Cerebellar cortex (tissue), 1 donor: ENCODE data around the gene TUBA4A.
A peak's percentile ranks its signal among the peaks of the same experiment; 100 is the strongest.
"Not testable (repeated sequence)": the region's sequence is repeated elsewhere in the genome, so short reads cannot be mapped to it uniquely, and the experiment has no call there.

Experiments used
- DNase-seq: peaks from one replicate; pipeline ENCODE4 v3.0.0-alpha.2; 2015; ENCODE audit warnings: low spot score

TUBA4A gene

DNA sequence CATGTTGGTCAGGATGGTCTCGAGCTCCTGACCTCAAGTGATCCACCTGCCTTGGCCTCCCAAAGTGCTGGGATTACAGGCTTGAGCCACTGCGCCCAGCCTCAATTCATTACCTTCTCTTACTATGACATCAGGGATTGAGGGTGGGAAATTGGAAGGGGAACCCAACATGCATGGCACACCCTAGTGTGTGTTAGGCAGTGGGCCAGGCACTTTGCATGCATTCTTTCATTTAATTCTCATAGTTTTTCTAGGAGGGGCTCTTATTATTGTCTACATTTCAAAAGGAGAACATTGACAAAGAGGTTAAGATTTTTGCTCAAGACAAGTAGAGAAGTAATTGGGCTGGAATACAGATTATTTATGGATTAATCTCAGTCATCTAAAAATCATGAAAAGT, 14.6 kb upstream of the TUBA4A start:
- no peak for DNase-seq

DNA sequence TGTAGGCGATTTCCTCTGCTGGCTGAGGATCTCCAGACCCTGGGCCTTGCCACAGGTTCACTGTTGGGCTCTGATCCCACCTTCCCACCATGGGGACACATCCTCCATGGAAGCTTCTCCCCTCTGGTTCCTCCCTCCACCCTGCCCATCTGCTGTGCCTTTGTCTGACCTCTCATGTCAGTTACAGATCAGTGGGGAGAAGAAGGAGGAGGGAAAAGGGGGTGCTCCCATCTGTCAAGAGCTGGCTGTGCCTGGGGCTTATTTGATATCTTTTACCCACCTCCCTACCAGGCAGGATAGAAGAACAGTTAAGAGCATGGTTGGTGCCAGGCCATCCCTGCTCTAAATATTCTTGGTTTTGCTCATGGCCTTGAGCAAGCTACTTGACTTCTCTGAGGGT, 13.2 kb upstream of the TUBA4A start:
- no peak for DNase-seq

DNA sequence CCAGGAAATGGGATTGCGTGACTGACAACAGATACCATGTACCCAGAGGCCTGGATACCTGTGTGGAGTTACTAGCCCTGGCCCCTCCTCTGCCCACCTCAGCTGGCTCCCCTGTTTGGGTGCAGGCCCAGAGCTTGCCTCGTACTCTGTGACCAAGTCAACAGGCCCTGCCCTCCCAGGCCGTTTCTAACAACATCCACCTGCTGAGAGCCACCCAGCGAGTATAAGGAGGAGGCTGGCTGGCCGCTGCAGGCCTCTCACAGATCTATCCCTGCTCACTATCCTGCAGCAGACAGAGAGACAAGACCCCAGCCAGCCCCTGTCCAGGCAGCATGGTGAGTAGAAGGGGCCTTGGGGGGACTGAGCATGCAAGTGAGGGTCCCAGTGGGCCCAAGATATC, 12.5 kb upstream of the TUBA4A start:
- DNase-seq, result no peak

DNA sequence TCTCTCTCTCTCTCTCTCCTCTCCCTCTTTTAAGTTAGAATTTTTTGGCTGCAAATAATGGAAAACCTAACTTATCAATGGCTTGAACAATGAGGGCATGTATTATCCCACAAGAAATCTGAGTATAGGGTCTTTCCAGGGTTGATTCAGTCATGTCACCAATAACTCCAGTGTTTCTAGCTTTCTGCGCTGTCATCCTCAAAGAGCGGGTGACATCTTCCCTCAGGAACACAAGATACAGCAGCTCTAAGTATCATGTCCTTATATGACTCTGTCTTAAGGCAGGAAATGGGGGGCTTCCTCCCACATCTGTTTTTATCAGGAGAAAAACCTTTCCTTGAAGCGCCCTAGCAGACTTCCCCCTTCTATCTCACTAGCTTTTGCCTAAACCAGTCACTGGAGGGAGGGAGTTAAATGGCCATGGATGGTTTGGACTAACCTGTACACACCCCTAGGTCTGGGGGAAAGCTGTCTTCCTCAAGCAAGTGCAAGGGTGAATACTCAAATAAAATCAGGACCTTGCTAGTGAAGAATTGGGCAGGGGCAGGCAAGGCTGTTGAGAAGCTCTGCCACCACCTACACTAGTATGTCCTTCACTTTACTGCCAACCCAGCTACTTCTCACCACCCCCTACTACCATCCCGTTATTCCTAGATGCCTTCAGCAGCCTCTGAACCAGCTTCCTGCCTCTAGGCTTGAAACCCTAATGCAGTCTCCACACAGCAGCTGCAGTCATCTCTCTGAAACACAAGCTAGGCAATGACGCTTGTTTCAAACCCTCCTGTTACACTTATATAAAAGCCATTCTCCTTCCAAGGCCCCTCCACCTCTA, 7.5 kb upstream of the TUBA4A start:
- no peak for DNase-seq

DNA sequence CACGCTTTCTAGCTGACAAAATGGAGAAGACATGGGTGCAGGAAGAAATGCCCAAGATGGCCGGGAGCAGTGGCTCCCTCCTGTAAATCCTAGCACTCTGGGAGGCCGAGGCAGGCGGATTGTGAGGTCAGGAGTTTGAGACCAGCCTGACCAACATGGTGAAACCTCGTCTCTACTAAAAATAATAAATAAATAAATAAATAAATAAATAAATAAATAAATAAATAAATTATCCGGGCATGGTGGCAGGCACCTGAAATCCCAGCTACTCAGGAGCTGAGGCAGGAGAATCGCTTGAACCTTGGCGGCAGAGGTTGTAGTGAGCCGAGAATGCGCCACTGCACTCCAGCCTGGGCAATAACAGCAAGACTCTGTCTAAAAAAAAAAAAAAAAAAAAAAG, 5.2 kb upstream of the TUBA4A start:
- DNase-seq, result not testable (repeated sequence)

DNA sequence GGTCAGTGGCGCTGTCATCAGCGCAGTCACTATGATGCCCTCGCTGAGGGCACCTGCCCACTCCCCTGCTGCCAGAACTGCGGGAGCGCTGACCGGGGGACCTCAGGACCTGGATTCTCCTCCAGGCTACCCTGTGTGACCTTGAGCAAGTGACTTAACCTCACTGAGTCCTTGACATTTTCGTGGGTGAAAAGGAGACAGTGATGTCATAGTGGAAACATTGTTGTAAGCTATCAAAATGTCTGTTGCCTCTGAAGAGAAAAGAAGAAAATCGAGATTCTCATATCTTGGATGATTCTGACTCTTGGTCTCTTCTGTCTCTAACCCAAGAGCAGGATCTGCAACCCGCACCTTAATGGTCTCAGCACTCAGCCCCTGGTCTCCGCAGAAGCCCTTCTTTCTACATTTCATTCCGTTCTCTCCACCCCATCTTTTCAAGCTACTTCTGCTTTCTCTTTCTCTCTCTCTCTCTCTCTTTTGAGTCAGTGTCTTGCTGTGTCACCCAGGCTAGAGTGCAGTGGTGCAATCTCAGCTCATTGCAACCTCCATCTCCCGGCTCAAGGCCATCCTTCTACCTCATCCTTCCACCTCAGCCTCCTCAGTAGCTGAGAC, 978 bp upstream of the TUBA4A start:
- peak; percentile 21 for DNase-seq

DNA sequence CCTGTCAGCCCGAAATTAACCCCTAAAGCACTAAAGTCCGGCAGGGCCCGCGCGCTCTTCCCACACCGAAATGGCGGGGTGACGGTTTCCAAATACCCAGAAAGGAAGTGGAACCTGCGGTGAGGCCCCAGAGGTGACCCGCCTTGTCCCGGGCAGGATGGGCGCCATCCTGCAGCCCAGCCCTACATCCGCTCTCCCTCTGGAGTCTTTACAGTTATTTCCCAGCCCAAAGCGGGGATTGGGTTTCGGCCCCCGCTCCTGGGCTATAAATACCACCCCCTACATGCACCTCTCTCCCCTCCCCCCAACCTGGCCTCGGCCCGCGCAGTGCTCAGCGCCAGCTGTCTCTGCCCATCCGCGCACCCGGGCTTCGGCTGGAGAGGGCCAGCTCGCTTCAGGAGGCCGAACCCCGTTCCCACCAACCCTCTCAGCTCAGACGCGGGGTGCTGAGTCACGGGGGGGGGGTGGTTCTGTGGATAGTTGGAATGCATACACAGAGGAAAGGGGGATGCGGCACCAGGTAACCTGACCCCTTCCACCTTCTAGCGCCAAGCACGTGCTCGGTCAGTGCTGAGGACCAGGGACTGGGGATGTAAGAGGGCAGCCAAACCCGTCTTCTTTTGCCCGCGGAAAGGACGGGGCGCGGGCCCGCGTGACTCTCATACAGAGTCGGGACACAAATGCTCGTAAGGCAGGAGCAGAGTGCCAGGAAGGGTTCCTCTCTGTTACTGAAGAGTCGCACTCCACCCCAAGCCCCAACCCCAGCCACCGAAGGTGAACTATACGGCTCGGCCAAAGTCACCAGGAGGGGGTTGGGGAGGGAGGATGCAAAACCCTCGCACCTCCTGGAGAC, 592 bp downstream of the TUBA4A start, which contains the start of gene TUBA4B:
TSS of gene TUBA4B (plus strand) at position 344 of the 853 bp plus-strand sequence. CDS start at position 509, 165 bp downstream.
- peak; percentile 44 for DNase-seq

DNA sequence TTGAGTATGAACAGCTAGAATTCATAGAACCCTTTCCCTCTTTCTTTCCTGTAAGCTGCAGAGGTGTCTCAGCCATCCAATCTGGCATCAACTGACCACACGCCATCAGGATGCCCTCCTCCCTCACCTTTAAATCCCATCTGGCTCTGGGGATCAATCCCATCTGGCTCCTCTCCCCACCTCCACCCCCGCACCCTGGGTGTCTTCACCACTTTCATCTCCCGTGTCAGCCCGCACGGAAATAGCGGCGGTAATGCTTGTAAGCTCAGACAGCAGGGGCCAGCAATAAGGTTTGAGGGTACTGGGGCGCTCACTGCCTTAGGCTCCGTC, 1.2 kb downstream of the TUBA4A start:
- no peak for DNase-seq

DNA sequence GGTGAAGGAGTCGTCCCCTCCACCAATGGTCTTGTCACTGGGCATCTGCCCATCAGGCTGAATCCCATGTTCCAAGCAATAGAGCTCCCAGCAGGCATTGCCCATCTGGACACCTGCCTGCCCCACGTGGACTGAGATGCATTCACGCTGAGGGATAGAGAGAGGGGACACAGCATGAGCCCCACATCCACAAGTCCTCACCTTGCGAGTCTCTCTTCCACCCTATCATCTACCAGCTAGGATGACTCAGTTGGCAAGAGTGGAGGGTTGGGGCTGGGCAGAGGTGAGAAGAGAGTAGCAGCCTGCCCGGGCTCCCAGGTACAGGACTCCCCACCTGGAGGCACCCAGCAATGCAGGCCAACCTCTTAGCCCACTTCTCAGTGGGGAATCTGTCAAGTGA, 1.6 kb downstream of the TUBA4A start:
- peak; percentile 46 for DNase-seq

DNA sequence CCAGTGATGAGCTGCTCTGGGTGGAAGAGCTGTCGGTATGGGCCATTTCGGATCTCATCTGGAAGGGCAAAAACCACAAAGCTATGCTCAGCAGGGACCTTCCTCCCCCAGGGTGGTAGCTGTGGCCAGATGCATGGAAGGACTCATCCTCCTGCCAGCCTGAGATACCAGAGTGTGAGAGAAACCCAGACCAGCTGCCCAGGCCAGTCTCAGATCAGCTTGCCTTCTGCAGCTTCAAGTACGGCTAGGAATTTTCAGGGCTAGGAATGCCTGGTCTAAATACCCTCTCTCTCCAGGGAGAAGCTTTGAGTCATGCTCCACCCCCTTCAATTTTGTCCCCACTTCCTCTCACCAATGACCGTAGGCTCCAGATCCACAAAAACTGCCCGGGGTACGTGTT, 2.1 kb downstream of the TUBA4A start:
- no peak for DNase-seq

DNA sequence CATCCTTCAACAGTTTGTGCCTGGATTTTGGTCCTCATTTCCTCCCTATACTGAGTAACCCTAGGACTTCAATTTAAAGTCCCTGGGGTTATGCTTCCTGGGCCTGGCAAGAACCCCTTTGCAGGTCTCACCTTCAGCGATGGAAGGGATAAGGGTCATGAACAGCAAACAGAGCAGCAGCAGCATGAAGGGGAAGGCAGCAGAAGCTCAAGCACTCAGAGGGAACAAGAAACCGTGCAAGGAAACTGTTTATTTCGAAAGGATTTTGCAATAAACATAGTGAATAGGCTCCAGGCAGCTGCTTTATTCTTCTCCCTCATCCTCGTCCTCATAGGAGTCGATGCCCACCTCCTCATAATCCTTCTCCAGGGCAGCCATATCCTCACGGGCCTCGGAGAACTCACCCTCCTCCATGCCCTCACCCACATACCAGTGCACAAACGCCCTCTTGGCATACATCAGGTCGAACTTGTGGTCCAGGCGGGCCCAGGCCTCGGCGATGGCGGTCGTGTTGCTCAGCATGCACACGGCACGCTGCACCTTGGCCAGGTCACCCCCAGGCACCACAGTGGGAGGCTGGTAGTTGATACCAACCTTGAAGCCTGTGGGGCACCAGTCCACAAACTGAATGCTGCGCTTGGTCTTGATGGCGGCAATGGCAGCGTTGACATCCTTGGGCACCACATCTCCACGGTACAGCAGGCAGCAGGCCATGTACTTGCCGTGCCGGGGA, 3.5 kb downstream of the TUBA4A start:
- no peak for DNase-seq

DNA sequence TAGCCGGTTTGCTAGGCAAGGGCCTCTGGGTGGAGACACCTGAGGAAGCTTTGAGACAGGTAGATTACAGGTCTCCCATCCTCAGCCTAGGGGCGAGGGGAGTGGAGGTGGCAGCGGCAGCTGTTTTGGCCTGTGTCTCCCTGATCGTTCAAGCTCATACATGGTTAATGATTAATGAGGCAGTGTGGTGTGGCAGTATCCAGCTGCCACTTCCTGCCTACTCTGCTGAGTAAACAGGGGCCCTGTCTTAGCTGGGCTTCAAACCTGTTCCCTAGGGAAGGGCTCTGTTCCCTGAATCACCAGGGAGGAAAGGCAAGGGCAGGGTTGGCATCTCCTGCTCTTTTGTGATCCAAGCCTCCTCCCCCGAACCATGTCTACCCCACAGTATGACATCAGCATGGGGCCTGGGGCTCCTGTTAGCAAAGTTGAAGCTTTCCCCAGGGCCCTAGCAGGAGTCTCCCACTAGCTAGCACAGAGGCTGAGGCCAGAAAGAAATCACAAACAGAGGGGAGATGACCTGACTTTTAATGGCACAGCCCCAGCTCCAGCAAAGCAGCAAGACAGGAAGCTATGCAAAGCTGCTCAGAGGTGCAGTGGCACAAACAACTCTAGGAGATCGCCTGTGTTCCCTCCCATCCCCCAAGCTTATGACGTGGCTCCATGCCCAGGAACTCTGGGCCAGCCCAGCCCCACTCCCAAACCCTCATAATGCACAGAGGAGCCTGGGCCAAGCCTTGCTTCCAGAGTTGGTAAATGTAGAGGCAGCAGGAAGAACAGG, 4.3 kb downstream of the TUBA4A start:
- DNase-seq, result peak; percentile 26

DNA sequence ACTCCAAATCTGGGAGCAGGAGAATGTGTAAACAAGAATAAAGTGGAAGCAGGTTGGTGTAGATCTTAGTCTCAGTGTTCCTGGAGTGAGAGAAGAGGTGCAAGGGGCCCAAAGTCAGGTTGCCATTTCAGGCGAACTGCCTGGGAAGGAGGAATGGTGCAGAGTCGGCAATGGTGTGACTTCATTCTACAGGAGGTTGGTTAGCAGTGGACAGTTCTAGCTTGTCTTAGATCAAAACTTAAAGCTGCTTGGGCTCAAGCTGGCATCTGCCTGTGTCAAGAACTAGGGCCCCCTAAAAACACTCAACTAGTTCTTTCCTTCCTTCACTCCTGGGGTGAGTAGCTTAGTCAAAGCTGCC, 4.9 kb downstream of the TUBA4A start:
- no peak for DNase-seq

DNA sequence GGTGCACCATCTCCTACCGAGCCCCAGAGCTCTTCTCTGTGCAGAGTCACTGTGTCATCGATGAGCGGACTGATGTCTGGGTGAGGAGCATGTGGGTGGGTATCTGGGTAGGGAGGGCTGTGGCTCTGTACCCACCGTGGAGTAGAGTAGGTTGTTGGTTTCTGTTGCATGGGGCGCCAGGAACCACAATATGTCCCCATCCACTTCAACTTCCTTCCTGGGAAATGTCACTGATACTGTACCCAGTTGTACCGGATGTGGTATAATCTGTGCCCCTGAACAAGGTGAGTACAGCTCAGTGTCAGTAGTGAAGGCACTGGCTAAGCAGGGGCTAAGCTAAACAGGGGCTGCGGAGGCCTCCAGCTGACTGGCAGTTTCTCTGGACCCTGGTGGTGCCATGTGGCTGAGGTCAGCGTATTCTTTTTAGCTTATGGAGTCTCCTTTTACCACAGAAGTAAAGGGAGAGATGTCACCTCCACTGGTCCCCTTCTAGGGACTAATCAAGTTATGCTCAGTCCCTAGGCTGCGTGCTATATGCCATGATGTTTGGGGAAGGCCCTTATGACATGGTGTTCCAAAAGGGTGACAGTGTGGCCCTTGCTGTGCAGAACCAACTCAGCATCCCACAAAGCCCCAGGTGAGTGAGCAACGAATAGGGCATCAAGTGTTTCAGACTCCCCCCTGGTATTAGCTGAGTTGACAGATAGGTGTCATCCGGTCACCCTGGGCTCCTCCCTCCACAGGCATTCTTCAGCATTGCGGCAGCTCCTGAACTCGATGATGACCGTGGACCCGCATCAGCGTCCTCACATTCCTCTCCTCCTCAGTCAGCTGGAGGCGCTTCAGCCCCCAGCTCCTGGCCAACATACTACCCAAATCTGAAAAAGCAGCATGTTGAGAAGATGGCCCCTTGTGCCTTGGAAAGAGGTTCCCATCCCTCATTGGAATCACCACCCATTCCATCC, 5.8 kb downstream of the TUBA4A start:
- DNase-seq, result no peak

DNA sequence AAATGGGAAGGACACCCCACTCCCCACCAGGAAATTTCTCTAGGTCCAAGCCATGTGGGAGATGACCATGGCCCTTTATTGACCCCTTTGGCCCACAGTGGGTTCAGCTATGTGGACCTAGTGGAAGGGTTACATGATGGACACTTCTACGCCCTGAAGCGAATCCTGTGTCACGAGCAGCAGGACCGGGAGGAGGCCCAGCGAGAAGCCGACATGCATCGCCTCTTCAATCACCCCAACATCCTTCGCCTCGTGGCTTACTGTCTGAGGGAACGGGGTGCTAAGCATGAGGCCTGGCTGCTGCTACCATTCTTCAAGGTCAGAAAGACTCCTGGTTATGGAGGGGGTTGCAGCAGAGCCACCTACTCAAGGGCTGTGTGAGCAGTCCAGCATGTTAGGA, 7.2 kb downstream of the TUBA4A start:
- no peak for DNase-seq

DNA sequence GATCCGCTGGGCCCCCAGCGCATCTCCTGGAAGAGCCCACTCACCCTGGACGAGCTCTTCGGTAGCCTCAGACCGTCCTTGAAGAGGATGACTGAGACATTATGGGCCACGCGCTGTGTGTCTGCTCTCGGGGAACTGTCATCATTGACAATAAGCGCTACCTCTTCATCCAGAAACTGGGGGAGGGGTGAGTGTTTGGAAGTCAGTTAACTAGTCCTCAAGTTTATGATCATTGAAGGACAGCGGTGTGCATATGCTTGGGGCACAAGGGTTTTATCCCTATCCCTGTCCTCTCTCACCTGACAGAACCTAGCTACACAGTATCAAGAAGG, 7.9 kb downstream of the TUBA4A start:
- no peak for DNase-seq

DNA sequence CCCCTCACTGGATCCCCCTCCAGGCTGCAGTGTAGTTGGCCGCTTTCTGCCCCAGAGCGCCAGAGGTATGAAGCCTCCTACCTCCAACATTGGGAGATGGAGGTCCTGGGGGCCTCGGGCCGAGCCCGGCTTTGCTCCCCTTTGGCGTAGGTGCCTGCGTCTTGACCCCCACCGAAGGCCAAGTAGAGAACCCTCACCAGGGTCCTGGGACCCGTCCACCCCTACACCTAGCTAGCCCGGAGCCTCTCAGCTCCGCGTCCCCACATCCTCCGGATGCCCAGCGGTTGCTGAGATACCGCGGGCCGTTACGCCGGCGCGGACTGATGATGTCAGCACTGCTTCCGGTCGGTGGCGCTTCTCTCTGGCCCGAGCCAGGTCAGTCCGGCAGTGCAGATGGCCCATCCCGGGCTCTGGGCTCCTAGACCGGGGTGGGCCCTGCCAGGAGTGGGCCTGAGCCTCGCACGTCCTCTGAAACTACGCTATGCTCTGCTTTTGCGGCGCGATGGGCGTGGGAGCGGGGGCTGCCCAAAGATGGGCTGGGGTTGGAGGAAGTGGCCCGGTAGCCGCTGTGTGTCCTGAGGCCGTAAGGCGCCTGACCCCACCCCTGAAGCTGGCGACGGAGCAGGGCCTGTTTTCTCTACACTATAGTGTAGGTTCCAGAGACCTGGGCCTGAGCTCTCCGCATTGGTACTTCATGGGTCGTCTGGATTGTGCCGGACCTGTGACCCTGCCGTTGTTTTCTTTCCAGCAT, 8.4 kb downstream of the TUBA4A start, which contains the start of the genes GLB1L and STK16:
TSS of gene GLB1L (minus strand) at position 297 of the 751 bp plus-strand sequence. CDS start 1,871 bp downstream, outside the sequence.
TSS of gene STK16 (plus strand) at position 332 of the 751 bp plus-strand sequence. CDS start 521 bp downstream, outside the sequence.
- peak; percentile 92 for DNase-seq

DNA sequence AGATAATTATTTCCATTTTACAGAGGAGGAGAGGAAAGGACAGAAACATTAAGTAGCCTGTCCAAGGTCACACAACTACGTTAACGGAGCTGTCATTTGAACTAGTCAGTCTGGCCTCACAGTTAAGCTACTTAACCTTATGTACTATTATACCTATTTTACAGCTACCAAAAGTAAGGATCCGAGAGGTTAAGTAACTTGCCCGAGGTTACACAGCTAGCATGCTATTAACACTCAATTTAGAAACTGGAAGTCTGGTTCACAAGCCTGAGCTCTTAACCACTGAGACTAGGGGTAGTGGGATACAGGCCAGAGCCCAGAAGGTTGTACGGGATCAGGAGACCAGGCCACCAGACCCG, 8.9 kb downstream of the TUBA4A start:
- no peak for DNase-seq

DNA sequence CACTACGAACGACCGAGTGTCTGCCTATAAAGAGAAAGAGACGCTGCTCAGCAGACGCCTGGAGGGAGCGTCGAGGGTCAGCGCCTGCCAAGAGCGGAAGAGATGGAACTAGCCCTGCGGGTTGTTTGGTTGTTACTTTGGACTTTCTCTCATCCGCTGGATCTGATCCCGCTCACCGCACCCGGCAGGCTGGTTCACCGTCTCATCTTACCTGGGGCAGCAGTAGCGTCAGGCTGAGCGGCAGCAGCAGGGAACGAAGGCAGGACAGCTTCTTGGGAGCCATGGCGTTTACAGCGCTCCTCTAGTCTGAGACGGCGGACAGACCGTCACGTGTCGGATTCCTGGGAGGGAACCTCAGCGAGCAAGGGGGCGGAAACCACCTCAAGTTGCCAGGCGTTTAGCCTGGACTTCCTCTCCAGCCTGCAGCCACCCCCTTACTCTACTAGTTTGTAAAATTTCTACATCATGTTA, 10.4 kb downstream of the TUBA4A start:
- DNase-seq, result no peak
